HG03520 (cell line): ENCODE measurements around the gene APOA1.
"Not testable (repeated sequence)": the region's sequence is repeated elsewhere in the genome, so short reads cannot be mapped to it uniquely, and the experiment has no call there.

Source experiments
- ATAC-seq: cut with Tn5 transposase; IDR thresholded peaks from one replicate; pipeline ENCODE4 v1.9.1; 2021; ENCODE audit warnings: mild to moderate bottlenecking, moderate library complexity; ENCODE audit not compliant: unreplicated experiment

The APOA1 gene

GRCh38 chr11:116835042-116835772 is 2.2 kb downstream of the APOA1 start:
- no peak for ATAC-seq

GRCh38 chr11:116834535-116835041 is 2.8 kb downstream of the APOA1 start:
- ATAC-seq, result not testable (repeated sequence)

GRCh38 chr11:116833816-116834534 is 3.4 kb downstream of the APOA1 start:
- ATAC-seq, result no peak

- no peak for ATAC-seq
These were observed 4.0 kb downstream of the APOA1 start for GRCh38 chr11:116833491-116833815.

- no peak for ATAC-seq
These were observed 4.8 kb downstream of the APOA1 start for GRCh38 chr11:116832350-116833290.

GRCh38 chr11:116831790-116832349 is 5.6 kb downstream of the APOA1 start:
- no peak for ATAC-seq

GRCh38 chr11:116830184-116830912 is 7.1 kb downstream of the APOA1 start:
- ATAC-seq, result no peak

- no peak for ATAC-seq
These were observed 7.8 kb downstream of the APOA1 start, which contains the start of gene APOC3 for GRCh38 chr11:116829525-116830183. APOC3 (plus strand) TSS chr11:116829907; CDS start chr11:116830583, 676 bp downstream.

GRCh38 chr11:116828632-116829524 is 8.5 kb downstream of the APOA1 start:
- no peak for ATAC-seq

GRCh38 chr11:116827461-116827860 is 10.0 kb downstream of the APOA1 start:
- no peak for ATAC-seq

GRCh38 chr11:116826751-116827431 is 10.5 kb downstream of the APOA1 start:
- ATAC-seq, result no peak

GRCh38 chr11:116825854-116826750 is 11.3 kb downstream of the APOA1 start:
- no peak for ATAC-seq

- no peak for ATAC-seq
These were observed 12.0 kb downstream of the APOA1 start for GRCh38 chr11:116825434-116825833.

- no peak for ATAC-seq
These were observed 14.2 kb downstream of the APOA1 start, which contains the start of gene APOA4 for GRCh38 chr11:116823031-116823843. APOA4 (minus strand) TSS chr11:116823304; CDS start chr11:116823191, 113 bp downstream.

- no peak for ATAC-seq
These were observed 14.8 kb downstream of the APOA1 start for GRCh38 chr11:116822575-116822974.
